ENCODE results near the gene TPRX1.
"Not testable (repeated sequence)": the region's sequence is repeated elsewhere in the genome, so short reads cannot be mapped to it uniquely, and the experiment has no call there.

Gene TPRX1

DNA sequence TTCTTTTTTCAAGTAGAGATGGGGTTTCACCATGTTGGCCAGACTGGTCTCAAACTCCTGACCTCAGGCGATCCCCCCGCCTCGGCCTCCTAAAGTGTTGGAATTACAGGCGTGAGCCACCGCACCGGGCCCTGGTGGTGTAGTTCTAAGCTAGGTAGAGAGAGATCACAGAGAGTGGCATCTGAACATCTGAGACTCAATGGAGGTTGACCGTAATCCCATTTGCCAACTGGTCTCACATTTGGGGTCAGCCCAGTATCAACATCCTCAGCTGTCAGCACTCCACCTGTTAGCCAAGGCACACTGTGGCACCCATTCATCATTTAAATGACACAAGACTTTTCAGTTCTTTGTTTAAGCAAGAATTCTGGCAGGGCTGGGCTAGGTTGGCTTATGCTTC, 17.8 kb downstream of the TPRX1 start:
- DNase-seq (ENCODE audit: low read depth), result no peak
- no peak overlapping the region for H3K4me3 ChIP-seq (ENCODE audit: low read length)
- TF ChIP-seq, protein P1, sequence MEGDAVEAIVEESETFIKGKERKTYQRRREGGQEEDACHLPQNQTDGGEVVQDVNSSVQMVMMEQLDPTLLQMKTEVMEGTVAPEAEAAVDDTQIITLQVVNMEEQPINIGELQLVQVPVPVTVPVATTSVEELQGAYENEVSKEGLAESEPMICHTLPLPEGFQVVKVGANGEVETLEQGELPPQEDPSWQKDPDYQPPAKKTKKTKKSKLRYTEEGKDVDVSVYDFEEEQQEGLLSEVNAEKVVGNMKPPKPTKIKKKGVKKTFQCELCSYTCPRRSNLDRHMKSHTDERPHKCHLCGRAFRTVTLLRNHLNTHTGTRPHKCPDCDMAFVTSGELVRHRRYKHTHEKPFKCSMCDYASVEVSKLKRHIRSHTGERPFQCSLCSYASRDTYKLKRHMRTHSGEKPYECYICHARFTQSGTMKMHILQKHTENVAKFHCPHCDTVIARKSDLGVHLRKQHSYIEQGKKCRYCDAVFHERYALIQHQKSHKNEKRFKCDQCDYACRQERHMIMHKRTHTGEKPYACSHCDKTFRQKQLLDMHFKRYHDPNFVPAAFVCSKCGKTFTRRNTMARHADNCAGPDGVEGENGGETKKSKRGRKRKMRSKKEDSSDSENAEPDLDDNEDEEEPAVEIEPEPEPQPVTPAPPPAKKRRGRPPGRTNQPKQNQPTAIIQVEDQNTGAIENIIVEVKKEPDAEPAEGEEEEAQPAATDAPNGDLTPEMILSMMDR (IDR thresholded peaks at IDR 0.05; ENCODE audit: insufficient read depth, low read depth, low read length, missing control alignments), result no peak

DNA sequence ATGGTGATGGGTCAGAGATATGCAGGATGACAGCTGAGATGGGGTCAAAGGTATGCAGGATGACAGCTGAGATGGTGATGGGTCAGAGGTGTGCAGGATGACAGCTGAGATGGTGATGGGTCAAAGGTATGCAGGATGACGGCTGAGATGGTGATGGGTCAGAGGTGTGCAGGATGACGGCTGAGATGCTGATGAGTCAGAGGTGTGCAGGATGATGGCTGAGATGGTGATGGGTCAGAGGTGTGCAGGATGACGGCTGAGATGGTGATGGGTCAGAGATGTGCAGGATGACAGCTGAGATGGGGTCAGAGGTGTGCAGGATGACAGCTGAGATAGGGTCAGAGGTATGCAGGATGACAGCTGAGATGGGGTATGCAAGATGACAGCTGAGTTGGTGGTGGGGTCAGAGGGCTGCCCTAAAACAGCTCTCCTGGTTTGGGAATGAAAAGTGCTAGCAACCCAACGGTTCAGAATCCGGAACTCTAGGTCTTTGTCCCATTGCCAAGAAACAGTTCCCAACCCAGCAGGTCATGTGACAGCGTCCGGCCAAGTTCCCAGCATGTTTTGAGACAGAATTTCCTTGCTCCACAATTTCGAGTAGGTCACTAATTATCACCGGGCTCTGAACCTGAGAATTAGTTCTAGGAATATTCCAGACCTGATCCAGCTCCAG, 22.6 kb downstream of the TPRX1 start:
- no peak overlapping the region for H3K4me3 ChIP-seq (ENCODE audit: low read length)
- TF ChIP-seq, protein P1 (IDR thresholded peaks at IDR 0.05; ENCODE audit: insufficient read depth, low read depth, low read length, missing control alignments), result no peak
- DNase-seq (ENCODE audit: low read depth), result no peak

DNA sequence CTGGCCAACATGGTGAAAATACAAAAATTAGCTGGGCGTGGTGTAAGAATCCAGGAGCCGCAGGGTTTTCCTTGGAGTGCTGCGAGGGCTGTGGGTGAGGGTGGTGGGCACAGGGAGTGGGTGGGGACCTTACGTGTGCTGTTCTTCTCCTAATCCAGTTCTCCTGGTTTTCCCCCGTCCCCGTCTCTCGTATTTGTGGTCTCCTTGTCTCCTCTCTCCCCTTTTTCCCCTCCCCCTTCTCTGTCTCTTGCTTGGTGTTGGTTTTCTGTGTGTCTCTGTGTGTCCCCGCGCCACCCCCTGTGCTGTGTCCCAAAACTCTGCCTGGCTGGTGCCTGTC, 24.2 kb downstream of the TPRX1 start:
- DNase-seq (ENCODE audit: low read depth), result no peak
- TF ChIP-seq, protein P1 (IDR thresholded peaks at IDR 0.05; ENCODE audit: insufficient read depth, low read depth, low read length, missing control alignments), result no peak
- H3K4me3 ChIP-seq (ENCODE audit: low read length), result peak overlapping the region; percentile 84

DNA sequence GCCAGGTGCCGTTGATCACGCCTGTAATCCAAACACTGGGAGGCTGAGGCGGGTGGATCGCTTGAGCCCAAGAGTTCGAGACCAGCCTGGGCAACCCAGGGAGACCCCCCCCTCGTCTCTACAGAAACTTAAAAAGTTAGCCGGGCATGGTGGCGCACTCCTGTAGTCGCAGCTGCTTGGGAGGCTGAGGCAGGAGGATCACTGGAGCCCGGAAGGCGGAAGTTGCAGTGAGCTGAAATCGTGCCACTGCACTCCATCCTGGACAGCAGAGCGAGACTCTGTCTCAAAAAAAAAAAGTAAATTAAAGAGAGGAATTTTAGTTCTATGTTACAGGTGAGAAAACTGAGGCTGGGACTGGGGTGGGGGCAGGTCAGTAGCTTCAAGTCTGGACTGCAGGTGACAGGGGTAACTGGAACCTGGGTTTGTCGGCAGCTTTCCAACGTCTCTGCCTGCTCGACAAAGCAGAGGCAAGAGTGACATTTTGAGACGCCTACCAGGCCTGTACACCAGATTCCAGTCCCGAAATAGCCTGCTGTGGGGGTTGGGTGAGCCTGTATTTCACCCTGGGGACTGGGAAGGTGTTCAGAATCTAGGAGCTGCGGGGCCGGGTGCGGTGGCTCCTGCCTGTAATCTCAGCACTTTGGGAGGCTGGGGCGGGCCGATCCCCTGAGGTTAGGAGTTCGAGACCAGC, 24.7 kb downstream of the TPRX1 start:
- TF ChIP-seq, protein P1 (IDR thresholded peaks at IDR 0.05; ENCODE audit: insufficient read depth, low read depth, low read length, missing control alignments), result no peak
- peak overlapping the region; percentile 84 for H3K4me3 ChIP-seq (ENCODE audit: low read length)
- no peak for DNase-seq (ENCODE audit: low read depth)

DNA sequence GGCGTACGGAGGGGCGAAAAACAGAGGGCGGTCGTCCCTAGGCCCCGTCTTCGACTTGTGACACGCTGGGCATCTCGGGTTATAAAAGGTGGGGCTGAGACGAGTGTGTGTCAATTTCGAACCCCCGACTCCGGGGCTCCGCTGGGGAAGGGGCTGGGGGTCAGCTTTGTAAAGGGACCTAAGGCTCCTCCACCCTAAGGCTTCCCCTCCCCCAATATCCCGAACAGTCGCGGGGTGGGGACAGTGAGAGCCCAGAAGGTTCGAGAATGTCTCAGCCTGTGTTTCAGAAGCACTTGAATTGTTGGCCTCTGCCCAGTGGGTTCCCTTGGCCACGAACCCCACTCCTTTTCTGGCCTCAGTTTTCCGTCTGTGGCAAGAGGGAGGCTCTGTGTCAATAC, 25.4 kb downstream of the TPRX1 start:
- DNase-seq (ENCODE audit: low read depth), result no peak
- H3K4me3 ChIP-seq (ENCODE audit: low read length), result peak overlapping the region; percentile 84
- TF ChIP-seq, protein P1 (IDR thresholded peaks at IDR 0.05; ENCODE audit: insufficient read depth, low read depth, low read length, missing control alignments), result no peak

DNA sequence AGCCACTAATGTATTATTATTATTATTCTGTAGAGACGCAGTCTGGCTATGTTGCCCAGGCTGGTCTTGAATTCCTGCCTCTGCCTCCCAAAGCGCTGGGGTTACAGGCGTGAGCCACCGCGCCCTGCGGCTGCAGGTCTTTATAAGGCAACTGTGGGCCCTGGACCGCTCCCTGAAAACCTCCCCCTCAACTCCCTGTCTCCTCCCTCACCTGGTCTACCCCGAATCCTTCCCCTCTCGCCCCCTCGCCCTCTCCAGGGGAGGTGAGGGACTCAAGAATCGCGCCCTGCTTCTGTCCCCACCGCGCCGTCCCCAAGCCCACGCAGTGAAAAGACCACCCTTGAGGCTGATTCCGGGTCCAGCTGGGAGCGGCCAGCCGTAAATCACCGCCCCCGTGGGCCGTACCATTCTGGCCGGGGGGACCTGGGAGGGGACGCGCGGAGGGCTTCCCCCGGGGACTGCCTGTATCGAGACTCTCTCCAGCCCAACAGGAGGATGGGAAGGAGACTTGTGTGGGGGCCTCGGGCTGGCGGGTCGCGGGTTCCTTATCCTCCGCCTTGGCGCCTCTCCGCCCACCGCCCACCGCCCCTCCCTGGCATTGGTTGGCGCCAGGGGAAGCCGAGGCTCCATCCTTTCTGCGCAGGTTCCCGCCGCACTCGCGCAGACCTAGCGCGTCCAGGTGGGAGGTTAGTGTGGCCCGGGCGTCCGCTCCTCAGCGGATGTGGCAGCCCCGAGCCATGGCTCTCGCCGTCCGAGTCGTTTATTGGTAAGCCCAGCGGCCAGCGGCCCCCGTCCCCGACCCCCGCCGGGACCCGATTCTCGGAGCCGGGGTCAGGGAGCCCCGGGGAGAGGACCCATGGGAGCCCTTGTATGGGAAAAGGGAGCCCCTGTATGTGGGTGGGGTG, 26.1 kb downstream of the TPRX1 start, which contains the start of gene SELENOW:
TSS of gene SELENOW (plus strand) at position 655 of the 905 bp plus-strand sequence. CDS start at position 738, 83 bp downstream.
- TF ChIP-seq, protein P1 (IDR thresholded peaks at IDR 0.05; ENCODE audit: insufficient read depth, low read depth, low read length, missing control alignments), result no peak
- peak within 1 kb of the TSS; percentile 84 for H3K4me3 ChIP-seq (ENCODE audit: low read length)
- DNase-seq (ENCODE audit: low read depth), result peak; percentile 82

DNA sequence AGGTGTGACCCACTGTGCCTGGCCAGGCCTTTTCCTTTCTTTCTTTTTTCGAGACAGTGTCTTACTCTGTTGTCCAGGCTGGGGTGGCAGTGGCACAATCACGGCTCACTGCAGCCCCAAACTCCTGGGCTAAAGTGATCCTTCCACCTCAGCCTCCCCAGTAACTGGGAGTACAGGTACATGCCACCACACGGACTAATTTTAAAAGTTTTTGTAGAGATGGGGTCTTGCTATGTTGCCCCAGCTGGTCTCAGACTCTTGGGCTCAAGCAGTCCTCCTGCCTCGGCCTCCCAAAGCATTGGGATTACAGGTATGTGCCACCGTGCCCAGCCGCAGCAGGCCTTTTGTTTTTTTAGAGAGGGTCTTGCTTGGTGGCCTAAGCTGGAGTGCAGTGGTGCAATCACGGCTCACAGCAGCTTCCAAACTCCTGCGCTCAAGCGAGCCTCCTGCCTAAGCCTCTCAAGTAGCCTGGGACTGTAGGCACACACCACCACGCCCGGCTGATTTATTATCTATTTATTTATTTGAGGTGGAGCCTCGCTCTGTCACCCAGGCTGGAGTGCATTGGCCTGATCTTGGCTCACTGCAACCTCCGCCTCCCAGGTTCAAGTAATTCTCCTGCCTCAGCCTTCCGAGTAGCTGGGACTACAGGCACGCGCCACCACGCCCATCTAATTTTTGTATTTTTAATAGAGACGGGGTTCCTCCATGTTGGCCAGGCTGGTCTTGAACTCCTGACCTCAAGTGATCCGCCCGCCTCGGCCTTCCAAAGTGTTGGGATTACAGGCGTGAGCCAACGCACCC, 26.9 kb downstream of the TPRX1 start:
- H3K4me3 ChIP-seq (ENCODE audit: low read length), result peak overlapping the region; percentile 84
- not testable (repeated sequence) for DNase-seq (ENCODE audit: low read depth)
